GM23338 (cell line): ENCODE measurements around the gene EEF2K.

Experiments
- CREB1 ChIP-seq: fragments of 250-450 bp; sonication (Bioruptor Pico); IDR thresholded peaks from 2 replicates; pipeline ENCODE4 v1.5.0; 2020; ENCODE audit warnings: low read depth, mild to moderate bottlenecking, moderate library complexity
- EZH2 ChIP-seq: fragments of 200-600 bp; sonication (generic); IDR thresholded peaks from one replicate; pipeline ENCODE4 v1.8.0; 2017; ENCODE audit warnings: antibody characterized with exemption, mild to moderate bottlenecking, low read depth; ENCODE audit not compliant: unreplicated experiment
- EZH2phosphoT487 ChIP-seq: fragments of 200-600 bp; sonication (generic); IDR thresholded peaks from one replicate; pipeline ENCODE4 v1.8.1; 2018; ENCODE audit warnings: antibody characterized with exemption; ENCODE audit not compliant: unreplicated experiment
- JUNB ChIP-seq: IDR thresholded peaks from one replicate; pipeline ENCODE4 v1.6.1; 2016; ENCODE audit warnings: antibody characterized with exemption; ENCODE audit not compliant: unreplicated experiment
- NANOG ChIP-seq: IDR thresholded peaks from 2 replicates; pipeline ENCODE4 v1.6.1; 2016; ENCODE audit warnings: antibody characterized with exemption, borderline replicate concordance
- POLR2AphosphoS5 ChIP-seq: IDR thresholded peaks from 2 replicates; pipeline ENCODE4 v1.6.1; 2016; ENCODE audit warnings: antibody characterized with exemption, low read depth
- STAT1 ChIP-seq: IDR thresholded peaks from one replicate; pipeline ENCODE4 v1.6.1; 2016; ENCODE audit warnings: antibody characterized with exemption; ENCODE audit not compliant: unreplicated experiment
- ZNF114 ChIP-seq: fragments of 250-450 bp; sonication (Bioruptor Pico); IDR thresholded peaks from 2 replicates; pipeline ENCODE4 v1.5.0; 2020; ENCODE audit warnings: mild to moderate bottlenecking, moderate library complexity
- ZNF331 ChIP-seq: fragments of 250-450 bp; sonication (Bioruptor Pico); IDR thresholded peaks from 2 replicates; pipeline ENCODE4 v1.5.0; 2020; ENCODE audit warnings: low read depth, mild to moderate bottlenecking, moderate library complexity
- TF ChIP-seq, protein P1 (sequence below), 2 experiments: fragments of 200-600 bp in 1 of 2; sonication (generic) in 1 of 2; conservative IDR thresholded peaks; 2 replicates each; pipeline versions ENCODE4 v1.5.1 to v1.6.1; 2016 to 2017; ENCODE audit warnings: antibody characterized with exemption in 2 of 2, low read depth in 2 of 2, mild to moderate bottlenecking in 2 of 2, moderate library complexity in 1 of 2
- TF ChIP-seq, protein P2 (sequence below): IDR thresholded peaks from one replicate; pipeline ENCODE4 v1.6.1; 2018; ENCODE audit warnings: antibody characterized with exemption; ENCODE audit not compliant: unreplicated experiment
- TF ChIP-seq, protein P3 (sequence below): IDR thresholded peaks from 2 replicates; pipeline ENCODE4 v1.6.1; 2016; ENCODE audit warnings: antibody characterized with exemption
- TF ChIP-seq, protein P4 (sequence below): fragments of 250-450 bp; sonication (Bioruptor Pico); IDR thresholded peaks from 2 replicates; pipeline ENCODE4 v1.5.0; 2020; ENCODE audit warnings: mild to moderate bottlenecking, moderate library complexity

DNA sequence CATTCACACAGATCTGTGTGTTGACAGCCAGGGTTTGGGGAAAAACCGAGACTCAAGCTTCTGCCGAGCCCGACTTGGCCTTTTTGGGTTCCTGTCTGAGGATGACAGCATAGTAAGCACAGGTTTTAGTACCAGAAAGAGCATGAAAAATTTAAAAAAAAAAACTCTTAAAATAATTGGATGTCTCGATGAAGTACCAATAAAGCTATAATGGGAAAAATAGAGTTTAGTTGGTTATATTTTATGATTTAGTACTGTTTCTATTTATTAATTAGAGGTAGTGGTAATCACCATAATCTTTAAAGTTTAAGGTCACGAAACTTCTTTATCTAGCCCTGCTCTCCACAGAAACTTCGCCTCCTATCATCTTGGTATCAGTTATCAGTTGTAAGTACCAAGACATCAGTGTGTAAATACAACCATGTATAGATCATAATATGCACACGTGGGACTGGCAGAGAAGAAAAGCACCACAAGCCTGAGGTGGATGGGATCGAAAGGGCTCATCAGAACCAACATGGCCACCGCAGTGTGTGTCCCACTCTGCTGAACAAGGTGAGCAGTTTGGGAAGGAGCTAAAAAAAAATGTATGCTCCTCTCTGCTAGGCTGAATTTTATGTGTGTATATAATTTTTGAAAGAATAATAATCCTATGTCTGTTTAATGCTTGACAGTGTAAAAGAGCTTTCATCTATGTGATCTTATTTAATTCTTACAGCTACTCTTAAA is 14.4 kb upstream of the EEF2K start:
- no peak for TF ChIP-seq POLR2AphosphoS5
- TF ChIP-seq, protein P1, sequence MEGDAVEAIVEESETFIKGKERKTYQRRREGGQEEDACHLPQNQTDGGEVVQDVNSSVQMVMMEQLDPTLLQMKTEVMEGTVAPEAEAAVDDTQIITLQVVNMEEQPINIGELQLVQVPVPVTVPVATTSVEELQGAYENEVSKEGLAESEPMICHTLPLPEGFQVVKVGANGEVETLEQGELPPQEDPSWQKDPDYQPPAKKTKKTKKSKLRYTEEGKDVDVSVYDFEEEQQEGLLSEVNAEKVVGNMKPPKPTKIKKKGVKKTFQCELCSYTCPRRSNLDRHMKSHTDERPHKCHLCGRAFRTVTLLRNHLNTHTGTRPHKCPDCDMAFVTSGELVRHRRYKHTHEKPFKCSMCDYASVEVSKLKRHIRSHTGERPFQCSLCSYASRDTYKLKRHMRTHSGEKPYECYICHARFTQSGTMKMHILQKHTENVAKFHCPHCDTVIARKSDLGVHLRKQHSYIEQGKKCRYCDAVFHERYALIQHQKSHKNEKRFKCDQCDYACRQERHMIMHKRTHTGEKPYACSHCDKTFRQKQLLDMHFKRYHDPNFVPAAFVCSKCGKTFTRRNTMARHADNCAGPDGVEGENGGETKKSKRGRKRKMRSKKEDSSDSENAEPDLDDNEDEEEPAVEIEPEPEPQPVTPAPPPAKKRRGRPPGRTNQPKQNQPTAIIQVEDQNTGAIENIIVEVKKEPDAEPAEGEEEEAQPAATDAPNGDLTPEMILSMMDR (conservative IDR thresholded peaks at IDR 0.05; ENCODE audit: low read depth in 2 of 2), result no peak
- no peak for TF ChIP-seq CREB1 (CRISPR knock-in tag)
- no peak for TF ChIP-seq EZH2phosphoT487
- no peak for TF ChIP-seq JUNB
- no peak for TF ChIP-seq STAT1
- TF ChIP-seq, protein P2, sequence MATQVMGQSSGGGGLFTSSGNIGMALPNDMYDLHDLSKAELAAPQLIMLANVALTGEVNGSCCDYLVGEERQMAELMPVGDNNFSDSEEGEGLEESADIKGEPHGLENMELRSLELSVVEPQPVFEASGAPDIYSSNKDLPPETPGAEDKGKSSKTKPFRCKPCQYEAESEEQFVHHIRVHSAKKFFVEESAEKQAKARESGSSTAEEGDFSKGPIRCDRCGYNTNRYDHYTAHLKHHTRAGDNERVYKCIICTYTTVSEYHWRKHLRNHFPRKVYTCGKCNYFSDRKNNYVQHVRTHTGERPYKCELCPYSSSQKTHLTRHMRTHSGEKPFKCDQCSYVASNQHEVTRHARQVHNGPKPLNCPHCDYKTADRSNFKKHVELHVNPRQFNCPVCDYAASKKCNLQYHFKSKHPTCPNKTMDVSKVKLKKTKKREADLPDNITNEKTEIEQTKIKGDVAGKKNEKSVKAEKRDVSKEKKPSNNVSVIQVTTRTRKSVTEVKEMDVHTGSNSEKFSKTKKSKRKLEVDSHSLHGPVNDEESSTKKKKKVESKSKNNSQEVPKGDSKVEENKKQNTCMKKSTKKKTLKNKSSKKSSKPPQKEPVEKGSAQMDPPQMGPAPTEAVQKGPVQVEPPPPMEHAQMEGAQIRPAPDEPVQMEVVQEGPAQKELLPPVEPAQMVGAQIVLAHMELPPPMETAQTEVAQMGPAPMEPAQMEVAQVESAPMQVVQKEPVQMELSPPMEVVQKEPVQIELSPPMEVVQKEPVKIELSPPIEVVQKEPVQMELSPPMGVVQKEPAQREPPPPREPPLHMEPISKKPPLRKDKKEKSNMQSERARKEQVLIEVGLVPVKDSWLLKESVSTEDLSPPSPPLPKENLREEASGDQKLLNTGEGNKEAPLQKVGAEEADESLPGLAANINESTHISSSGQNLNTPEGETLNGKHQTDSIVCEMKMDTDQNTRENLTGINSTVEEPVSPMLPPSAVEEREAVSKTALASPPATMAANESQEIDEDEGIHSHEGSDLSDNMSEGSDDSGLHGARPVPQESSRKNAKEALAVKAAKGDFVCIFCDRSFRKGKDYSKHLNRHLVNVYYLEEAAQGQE, result no peak
- no peak for TF ChIP-seq EZH2
- TF ChIP-seq NANOG, result no peak
- TF ChIP-seq, protein P3, sequence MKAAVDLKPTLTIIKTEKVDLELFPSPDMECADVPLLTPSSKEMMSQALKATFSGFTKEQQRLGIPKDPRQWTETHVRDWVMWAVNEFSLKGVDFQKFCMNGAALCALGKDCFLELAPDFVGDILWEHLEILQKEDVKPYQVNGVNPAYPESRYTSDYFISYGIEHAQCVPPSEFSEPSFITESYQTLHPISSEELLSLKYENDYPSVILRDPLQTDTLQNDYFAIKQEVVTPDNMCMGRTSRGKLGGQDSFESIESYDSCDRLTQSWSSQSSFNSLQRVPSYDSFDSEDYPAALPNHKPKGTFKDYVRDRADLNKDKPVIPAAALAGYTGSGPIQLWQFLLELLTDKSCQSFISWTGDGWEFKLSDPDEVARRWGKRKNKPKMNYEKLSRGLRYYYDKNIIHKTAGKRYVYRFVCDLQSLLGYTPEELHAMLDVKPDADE, result no peak
- no peak for TF ChIP-seq ZNF114 (CRISPR knock-in tag)
- TF ChIP-seq, protein P4, sequence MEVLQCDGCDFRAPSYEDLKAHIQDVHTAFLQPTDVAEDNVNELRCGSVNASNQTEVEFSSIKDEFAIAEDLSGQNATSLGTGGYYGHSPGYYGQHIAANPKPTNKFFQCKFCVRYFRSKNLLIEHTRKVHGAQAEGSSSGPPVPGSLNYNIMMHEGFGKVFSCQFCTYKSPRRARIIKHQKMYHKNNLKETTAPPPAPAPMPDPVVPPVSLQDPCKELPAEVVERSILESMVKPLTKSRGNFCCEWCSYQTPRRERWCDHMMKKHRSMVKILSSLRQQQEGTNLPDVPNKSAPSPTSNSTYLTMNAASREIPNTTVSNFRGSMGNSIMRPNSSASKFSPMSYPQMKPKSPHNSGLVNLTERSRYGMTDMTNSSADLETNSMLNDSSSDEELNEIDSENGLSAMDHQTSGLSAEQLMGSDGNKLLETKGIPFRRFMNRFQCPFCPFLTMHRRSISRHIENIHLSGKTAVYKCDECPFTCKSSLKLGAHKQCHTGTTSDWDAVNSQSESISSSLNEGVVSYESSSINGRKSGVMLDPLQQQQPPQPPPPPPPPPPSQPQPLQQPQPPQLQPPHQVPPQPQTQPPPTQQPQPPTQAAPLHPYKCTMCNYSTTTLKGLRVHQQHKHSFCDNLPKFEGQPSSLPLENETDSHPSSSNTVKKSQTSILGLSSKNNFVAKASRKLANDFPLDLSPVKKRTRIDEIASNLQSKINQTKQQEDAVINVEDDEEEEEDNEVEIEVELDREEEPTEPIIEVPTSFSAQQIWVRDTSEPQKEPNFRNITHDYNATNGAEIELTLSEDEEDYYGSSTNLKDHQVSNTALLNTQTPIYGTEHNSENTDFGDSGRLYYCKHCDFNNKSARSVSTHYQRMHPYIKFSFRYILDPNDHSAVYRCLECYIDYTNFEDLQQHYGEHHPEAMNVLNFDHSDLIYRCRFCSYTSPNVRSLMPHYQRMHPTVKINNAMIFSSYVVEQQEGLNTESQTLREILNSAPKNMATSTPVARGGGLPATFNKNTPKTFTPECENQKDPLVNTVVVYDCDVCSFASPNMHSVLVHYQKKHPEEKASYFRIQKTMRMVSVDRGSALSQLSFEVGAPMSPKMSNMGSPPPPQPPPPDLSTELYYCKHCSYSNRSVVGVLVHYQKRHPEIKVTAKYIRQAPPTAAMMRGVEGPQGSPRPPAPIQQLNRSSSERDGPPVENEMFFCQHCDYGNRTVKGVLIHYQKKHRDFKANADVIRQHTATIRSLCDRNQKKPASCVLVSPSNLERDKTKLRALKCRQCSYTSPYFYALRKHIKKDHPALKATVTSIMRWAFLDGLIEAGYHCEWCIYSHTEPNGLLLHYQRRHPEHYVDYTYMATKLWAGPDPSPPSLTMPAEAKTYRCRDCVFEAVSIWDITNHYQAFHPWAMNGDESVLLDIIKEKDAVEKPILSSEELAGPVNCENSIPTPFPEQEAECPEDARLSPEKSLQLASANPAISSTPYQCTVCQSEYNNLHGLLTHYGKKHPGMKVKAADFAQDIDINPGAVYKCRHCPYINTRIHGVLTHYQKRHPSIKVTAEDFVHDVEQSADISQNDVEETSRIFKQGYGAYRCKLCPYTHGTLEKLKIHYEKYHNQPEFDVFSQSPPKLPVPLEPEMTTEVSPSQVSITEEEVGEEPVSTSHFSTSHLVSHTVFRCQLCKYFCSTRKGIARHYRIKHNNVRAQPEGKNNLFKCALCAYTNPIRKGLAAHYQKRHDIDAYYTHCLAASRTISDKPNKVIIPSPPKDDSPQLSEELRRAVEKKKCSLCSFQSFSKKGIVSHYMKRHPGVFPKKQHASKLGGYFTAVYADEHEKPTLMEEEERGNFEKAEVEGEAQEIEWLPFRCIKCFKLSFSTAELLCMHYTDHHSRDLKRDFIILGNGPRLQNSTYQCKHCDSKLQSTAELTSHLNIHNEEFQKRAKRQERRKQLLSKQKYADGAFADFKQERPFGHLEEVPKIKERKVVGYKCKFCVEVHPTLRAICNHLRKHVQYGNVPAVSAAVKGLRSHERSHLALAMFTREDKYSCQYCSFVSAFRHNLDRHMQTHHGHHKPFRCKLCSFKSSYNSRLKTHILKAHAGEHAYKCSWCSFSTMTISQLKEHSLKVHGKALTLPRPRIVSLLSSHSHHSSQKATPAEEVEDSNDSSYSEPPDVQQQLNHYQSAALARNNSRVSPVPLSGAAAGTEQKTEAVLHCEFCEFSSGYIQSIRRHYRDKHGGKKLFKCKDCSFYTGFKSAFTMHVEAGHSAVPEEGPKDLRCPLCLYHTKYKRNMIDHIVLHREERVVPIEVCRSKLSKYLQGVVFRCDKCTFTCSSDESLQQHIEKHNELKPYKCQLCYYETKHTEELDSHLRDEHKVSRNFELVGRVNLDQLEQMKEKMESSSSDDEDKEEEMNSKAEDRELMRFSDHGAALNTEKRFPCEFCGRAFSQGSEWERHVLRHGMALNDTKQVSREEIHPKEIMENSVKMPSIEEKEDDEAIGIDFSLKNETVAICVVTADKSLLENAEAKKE (CRISPR knock-in tag), result no peak
- no peak for TF ChIP-seq ZNF331 (CRISPR knock-in tag)
